Endothelial cell (in vitro differentiated cells): Measurements from ENCODE around the gene JAGN1. TPM values are rescaled to one million over a fixed set of nuclear protein-coding genes. Genes with fewer than 3 reads are reported as not detected.

Experiments used
- DNase-seq: peaks from one replicate; pipeline ENCODE4 v3.0.0; 2021; ENCODE audit warnings: low spot score
- H3K27ac Mint-ChIP-seq: one replicate; pipeline ENCODE4 v1.8.0; 2021; ENCODE audit warnings: mixed read lengths, inconsistent platforms; ENCODE audit not compliant: unreplicated experiment
- H3K27me3 Mint-ChIP-seq: one replicate; pipeline ENCODE4 v1.8.0; 2021; ENCODE audit warnings: mild to moderate bottlenecking, moderate library complexity, mixed read lengths, inconsistent platforms; ENCODE audit not compliant: unreplicated experiment
- H3K36me3 Mint-ChIP-seq: one replicate; pipeline ENCODE4 v1.8.0; 2021; ENCODE audit warnings: mild to moderate bottlenecking, low read depth, mixed read lengths, inconsistent platforms; ENCODE audit not compliant: unreplicated experiment
- H3K4me1 Mint-ChIP-seq: one replicate; pipeline ENCODE4 v1.8.0; 2021; ENCODE audit warnings: mild to moderate bottlenecking, mixed read lengths, inconsistent platforms; ENCODE audit not compliant: unreplicated experiment
- H3K4me3 Mint-ChIP-seq: one replicate; pipeline ENCODE4 v1.8.0; 2021; ENCODE audit warnings: mild to moderate bottlenecking, mixed read lengths, inconsistent platforms; ENCODE audit not compliant: unreplicated experiment
- H3K9me3 Mint-ChIP-seq: one replicate; pipeline ENCODE4 v1.8.0; 2021; ENCODE audit warnings: mixed read lengths, inconsistent platforms; ENCODE audit not compliant: unreplicated experiment
- CTCF ChIP-seq: fragments of 200-600 bp; sonication (generic); IDR thresholded peaks from one replicate; pipeline ENCODE4 v1.5.0; 2021; ENCODE audit warnings: antibody characterized with exemption; ENCODE audit not compliant: unreplicated experiment
- total RNA-seq: library from RNA; stranded (reverse); fragmentation: NEBNext Ultra II Directional; extraction: Animal tissue kit (Norgen Biotek cat#: 25700); gene quantifications from one replicate; pipeline ENCODE4 v1.2.1, GENCODE V29; 2021; ENCODE audit not compliant: unreplicated experiment

Gene JAGN1
- total RNA-seq, 1 donor from 2014 or later = 26.6 TPM

- Mint-ChIP-seq H3K36me3 (peaks cover 30% of the 10 kb centered on the region), H3K9me3 (no peaks in the 10 kb centered on the region), H3K27ac (no peak overlapping the region), H3K27me3 (peaks cover 13% of the 10 kb centered on the region), H3K4me1 (peaks cover 20% of the 10 kb centered on the region), H3K4me3 (peak overlapping the region; percentile 84)
- TF ChIP-seq CTCF = peak; percentile 58
- peak; percentile 87 for DNase-seq
These were observed 42.6 kb downstream of the JAGN1 start for GRCh38 chr3:9932843-9933560.

GRCh38 chr3:9933561-9934234, 43.3 kb downstream of the JAGN1 start, which contains the start of gene CRELD1:
Gene CRELD1 (plus strand): TSS chr3:9933834. CDS start chr3:9934439, 605 bp downstream.
- Mint-ChIP-seq H3K27me3 (peaks cover 13% of the 10 kb centered on the region), H3K4me1 (peaks cover 20% of the 10 kb centered on the region), H3K9me3 (no peaks in the 10 kb centered on the region), H3K27ac (peak within 1 kb of the TSS; percentile 93), H3K36me3 (peaks cover 33% of the 10 kb centered on the region), H3K4me3 (peak within 1 kb of the TSS; percentile 94)
- TF ChIP-seq CTCF = peak; percentile 6
- DNase-seq = peak; percentile 92

GRCh38 chr3:9934235-9934621, 43.8 kb downstream of the JAGN1 start:
- TF ChIP-seq CTCF = no peak
- H3K4me1 Mint-ChIP-seq = peaks cover 20% of the 10 kb centered on the region
- H3K27me3 Mint-ChIP-seq = peaks cover 13% of the 10 kb centered on the region
- no peak for DNase-seq
- peak overlapping the region; percentile 94 for H3K4me3 Mint-ChIP-seq
- H3K36me3 Mint-ChIP-seq = peaks cover 33% of the 10 kb centered on the region
- peak overlapping the region; percentile 93 for H3K27ac Mint-ChIP-seq
- no peaks in the 10 kb centered on the region for H3K9me3 Mint-ChIP-seq

GRCh38 chr3:9934993-9935392, 44.6 kb downstream of the JAGN1 start:
- peaks cover 13% of the 10 kb centered on the region for H3K27me3 Mint-ChIP-seq
- H3K27ac Mint-ChIP-seq = peak overlapping the region; percentile 28
- H3K9me3 Mint-ChIP-seq = no peaks in the 10 kb centered on the region
- no peak for DNase-seq
- peaks cover 20% of the 10 kb centered on the region for H3K4me1 Mint-ChIP-seq
- no peak for TF ChIP-seq CTCF
- peaks cover 33% of the 10 kb centered on the region for H3K36me3 Mint-ChIP-seq
- peak overlapping the region; percentile 94 for H3K4me3 Mint-ChIP-seq

- Mint-ChIP-seq H3K36me3 (peaks cover 26% of the 10 kb centered on the region), H3K9me3 (no peaks in the 10 kb centered on the region), H3K4me3 (peak overlapping the region; percentile 94), H3K4me1 (peaks cover 20% of the 10 kb centered on the region), H3K27ac (no peak overlapping the region), H3K27me3 (peaks cover 14% of the 10 kb centered on the region)
- TF ChIP-seq CTCF = no peak
- DNase-seq = no peak
These were observed 45.6 kb downstream of the JAGN1 start for GRCh38 chr3:9935966-9936510.
